Neuronal stem cell (in vitro differentiated cells): ENCODE results near the gene PTGR1.

Source experiments
- DNase-seq: peaks from one replicate; pipeline ENCODE4 v3.0.0-alpha.2; 2013; ENCODE audit warnings: low spot score
- H2AFZ ChIP-seq: one replicate; pipeline ENCODE4 v1.6.1; 2013; ENCODE audit warnings: mild to moderate bottlenecking, low read length, inconsistent platforms
- H2AK5ac ChIP-seq: 2 replicates; pipeline ENCODE4 v1.6.1; 2013; ENCODE audit warnings: low read depth, mild to moderate bottlenecking, inconsistent platforms, low read length, moderate library complexity, mixed read lengths
- H2BK120ac ChIP-seq: 2 replicates; pipeline ENCODE4 v1.6.1; 2013; ENCODE audit warnings: low read depth, mild to moderate bottlenecking, inconsistent platforms, low read length, moderate library complexity, mixed read lengths
- H2BK12ac ChIP-seq: one replicate; pipeline ENCODE4 v1.6.1; 2013; ENCODE audit warnings: low read length, inconsistent platforms
- H2BK15ac ChIP-seq: 2 replicates; pipeline ENCODE4 v1.6.1; 2013; ENCODE audit warnings: mild to moderate bottlenecking, low read length, inconsistent platforms, mixed read lengths
- H2BK5ac ChIP-seq: one replicate; pipeline ENCODE4 v1.6.1; 2013; ENCODE audit warnings: inconsistent platforms, mild to moderate bottlenecking, low read length, moderate library complexity
- H3K14ac ChIP-seq: one replicate; pipeline ENCODE4 v1.6.1; 2013; ENCODE audit warnings: low read length, inconsistent platforms
- H3K18ac ChIP-seq: 2 replicates; pipeline ENCODE4 v1.6.1; 2013; ENCODE audit warnings: low read length, inconsistent platforms
- H3K23ac ChIP-seq: 2 replicates; pipeline ENCODE4 v1.6.1; 2013; ENCODE audit warnings: low read depth, mild to moderate bottlenecking, mixed read lengths, low read length, inconsistent platforms; ENCODE audit not compliant: poor library complexity
- H3K27ac ChIP-seq: replicated peaks from 3 replicates; pipeline ENCODE4 v1.5.1; 2013; ENCODE audit warnings: low read length, inconsistent platforms
- H3K27me3 ChIP-seq, 3 experiments: 2 replicates each; pipeline ENCODE4 v1.6.1; 2013; ENCODE audit warnings: low read length in 3 of 3, mild to moderate bottlenecking in 2 of 3, inconsistent platforms in 1 of 3, low read depth in 1 of 3, mixed read lengths in 1 of 3, moderate library complexity in 1 of 3; ENCODE audit not compliant: control insufficient read depth in 3 of 3, insufficient read depth in 3 of 3
- H3K36me3 ChIP-seq, 2 donors: replicated peaks in 1 of 2; 2 replicates each; pipeline ENCODE4 v1.6.1; 2013; ENCODE audit warnings: low read length in 2 of 2; ENCODE audit not compliant: control insufficient read depth in 2 of 2, insufficient read depth in 2 of 2
- H3K4ac ChIP-seq: 2 replicates; pipeline ENCODE4 v1.6.1; 2013; ENCODE audit warnings: inconsistent platforms, mild to moderate bottlenecking, low read length, moderate library complexity
- H3K4me1 ChIP-seq, 2 donors: 1 replicate in 1 of 2; 2 replicates in 1 of 2; pipeline ENCODE4 v1.6.1; 2013; ENCODE audit warnings: low read length in 2 of 2, low read depth in 1 of 2; ENCODE audit not compliant: control insufficient read depth in 2 of 2, insufficient read depth in 1 of 2
- H3K4me2 ChIP-seq: one replicate; pipeline ENCODE4 v1.6.1; 2013; ENCODE audit warnings: mild to moderate bottlenecking, low read length, inconsistent platforms; ENCODE audit not compliant: insufficient read depth, poor library complexity, severe bottlenecking
- H3K4me3 ChIP-seq, 2 donors: 2 replicates each; pipeline ENCODE4 v1.5.1; 2013; ENCODE audit warnings: low read length in 2 of 2, mild to moderate bottlenecking in 2 of 2, inconsistent platforms in 1 of 2, moderate library complexity in 1 of 2
- H3K79me1 ChIP-seq: one replicate; pipeline ENCODE4 v1.6.1; 2013; ENCODE audit warnings: low read depth, mild to moderate bottlenecking, inconsistent platforms, low read length, moderate library complexity
- H3K9ac ChIP-seq: one replicate; pipeline ENCODE4 v1.6.1; 2013; ENCODE audit warnings: mild to moderate bottlenecking, low read depth, low read length, inconsistent platforms; ENCODE audit not compliant: poor library complexity
- H3K9me3 ChIP-seq, 2 donors: replicated peaks in 1 of 2; 2 replicates each; pipeline versions ENCODE3 to v1.6.1; 2013; ENCODE audit warnings: low read length in 2 of 2, mild to moderate bottlenecking in 2 of 2, inconsistent platforms in 1 of 2, low read depth in 1 of 2, mixed read lengths in 1 of 2, moderate library complexity in 1 of 2; ENCODE audit not compliant: control insufficient read depth in 2 of 2, insufficient read depth in 1 of 2
- H4K8ac ChIP-seq: one replicate; pipeline ENCODE4 v1.6.1; 2013; ENCODE audit warnings: low read depth, mild to moderate bottlenecking, inconsistent platforms, low read length, moderate library complexity
- H4K91ac ChIP-seq: one replicate; pipeline ENCODE4 v1.6.1; 2013; ENCODE audit warnings: low read length, low read depth, mild to moderate bottlenecking, inconsistent platforms; ENCODE audit not compliant: poor library complexity
- WGBS, 2 donors: extraction: QIAGEN DNeasy Blood & Tissue Kit; methylation state at CpG; one replicate each; pipeline ENCODE4 v1.1.7; 2013; ENCODE audit warnings: missing lambda C conversion rate in 2 of 2, mixed read lengths in 1 of 2; ENCODE audit not compliant: insufficient read length in 2 of 2, insufficient replicate concordance in 1 of 2; ENCODE audit errors: extremely low coverage in 2 of 2; 5-methylcytosine and 5-hydroxymethylcytosine counted together

PTGR1 gene

GRCh38 chr9:111613436-111614040 lies 14.1 kb upstream of the PTGR1 start:
- no peak overlapping the region for H3K4ac ChIP-seq
- H2BK12ac ChIP-seq = no peak overlapping the region
- no peak overlapping the region for H4K8ac ChIP-seq
- H3K27ac ChIP-seq = no peak overlapping the region
- H3K4me2 ChIP-seq = no peak overlapping the region
- no peak overlapping the region for H2AFZ ChIP-seq
- no peak overlapping the region for H3K23ac ChIP-seq
- no peak overlapping the region for H2BK5ac ChIP-seq
- H3K9me3 ChIP-seq = no peaks in the 10 kb centered on the region
- H3K36me3 ChIP-seq = no peaks in the 10 kb centered on the region
- H2AK5ac ChIP-seq = no peak overlapping the region
- H3K18ac ChIP-seq = no peak overlapping the region
- H4K91ac ChIP-seq = no peak overlapping the region
- H2BK15ac ChIP-seq = no peak overlapping the region
- H3K27me3 ChIP-seq = peaks cover 0 to 12% (median 0%) of the 10 kb centered on the region in 3 experiments
- H3K4me1 ChIP-seq = no peaks in the 10 kb centered on the region
- DNase-seq = no peak
- H3K9ac ChIP-seq = no peak overlapping the region
- H3K14ac ChIP-seq = no peak overlapping the region
- WGBS, 2 donors = no CpG with 5 or more reads among the region's 4 CpGs
- H3K4me3 ChIP-seq = no peak overlapping the region
- H2BK120ac ChIP-seq = no peak overlapping the region
- no peaks in the 10 kb centered on the region for H3K79me1 ChIP-seq

GRCh38 chr9:111610845-111611244 lies 11.4 kb upstream of the PTGR1 start:
- DNase-seq = no peak
- Histone ChIP-seq H2BK12ac (no peak overlapping the region), H3K36me3 (no peaks in the 10 kb centered on the region), H3K4me1 (no peaks in the 10 kb centered on the region), H4K91ac (no peak overlapping the region), H3K4ac (no peak overlapping the region), H3K27me3 (peaks cover 0 to 12% (median 0%) of the 10 kb centered on the region in 3 experiments), H3K27ac (no peak overlapping the region), H3K23ac (no peak overlapping the region), H3K4me3 (no peak overlapping the region), H3K9me3 (no peaks in the 10 kb centered on the region), H3K18ac (no peak overlapping the region), H2BK120ac (no peak overlapping the region), H3K4me2 (no peak overlapping the region), H2AFZ (no peak overlapping the region), H3K9ac (no peak overlapping the region), H4K8ac (no peak overlapping the region), H3K79me1 (no peaks in the 10 kb centered on the region), H2BK5ac (no peak overlapping the region), H2BK15ac (no peak overlapping the region), H3K14ac (no peak overlapping the region), H2AK5ac (no peak overlapping the region)
- WGBS, 2 donors = no CpG with 5 or more reads among the region's 7 CpGs

GRCh38 chr9:111610149-111610548 lies 10.7 kb upstream of the PTGR1 start:
- Histone ChIP-seq H2BK12ac (no peak overlapping the region), H3K4me3 (no peak overlapping the region), H3K18ac (no peak overlapping the region), H2BK5ac (no peak overlapping the region), H2BK120ac (no peak overlapping the region), H3K79me1 (no peaks in the 10 kb centered on the region), H3K14ac (no peak overlapping the region), H3K9ac (no peak overlapping the region), H3K23ac (no peak overlapping the region), H3K4me1 (no peaks in the 10 kb centered on the region), H3K27me3 (peaks cover 0 to 12% (median 0%) of the 10 kb centered on the region in 3 experiments), H3K36me3 (no peaks in the 10 kb centered on the region), H3K9me3 (no peaks in the 10 kb centered on the region), H4K91ac (no peak overlapping the region), H3K27ac (no peak overlapping the region), H2AK5ac (no peak overlapping the region), H2BK15ac (no peak overlapping the region), H2AFZ (peak overlapping the region; percentile 8), H3K4ac (no peak overlapping the region), H4K8ac (no peak overlapping the region), H3K4me2 (no peak overlapping the region)
- no peak for DNase-seq
- no CpG with 5 or more reads among the region's 5 CpGs for WGBS, 2 donors

GRCh38 chr9:111605041-111605559 lies 5.7 kb upstream of the PTGR1 start:
- Histone ChIP-seq H3K36me3 (no peaks in the 10 kb centered on the region), H2BK120ac (no peak overlapping the region), H3K4me1 (peaks cover 0 to 4% of the 10 kb centered on the region in 2 donors), H2BK5ac (no peak overlapping the region), H3K4ac (no peak overlapping the region), H3K18ac (peak overlapping the region; percentile 46), H2BK15ac (peak overlapping the region; percentile 61), H2AK5ac (no peak overlapping the region), H2AFZ (no peak overlapping the region), H3K4me2 (no peak overlapping the region), H3K9ac (no peak overlapping the region), H3K4me3 (no peak overlapping the region), H3K23ac (no peak overlapping the region), H4K91ac (no peak overlapping the region), H2BK12ac (no peak overlapping the region), H3K27ac (no peak overlapping the region), H4K8ac (no peak overlapping the region), H3K14ac (no peak overlapping the region), H3K79me1 (no peaks in the 10 kb centered on the region), H3K9me3 (no peaks in the 10 kb centered on the region), H3K27me3 (peaks cover 0 to 13% (median 0%) of the 10 kb centered on the region in 3 experiments)
- no CpG with 5 or more reads among the region's 9 CpGs for WGBS, 2 donors
- DNase-seq = no peak
